ENCODE results near the gene TEF. TPM values are rescaled to one million over a fixed set of nuclear protein-coding genes. Genes with fewer than 3 reads are reported as not detected.
"Not testable (repeated sequence)": the region's sequence is repeated elsewhere in the genome, so short reads cannot be mapped to it uniquely, and the experiment has no call there.

Gene TEF
- total and polyA plus RNA-seq, 7 donors = 12.6 to 30.3 (median 21.3) TPM

DNA sequence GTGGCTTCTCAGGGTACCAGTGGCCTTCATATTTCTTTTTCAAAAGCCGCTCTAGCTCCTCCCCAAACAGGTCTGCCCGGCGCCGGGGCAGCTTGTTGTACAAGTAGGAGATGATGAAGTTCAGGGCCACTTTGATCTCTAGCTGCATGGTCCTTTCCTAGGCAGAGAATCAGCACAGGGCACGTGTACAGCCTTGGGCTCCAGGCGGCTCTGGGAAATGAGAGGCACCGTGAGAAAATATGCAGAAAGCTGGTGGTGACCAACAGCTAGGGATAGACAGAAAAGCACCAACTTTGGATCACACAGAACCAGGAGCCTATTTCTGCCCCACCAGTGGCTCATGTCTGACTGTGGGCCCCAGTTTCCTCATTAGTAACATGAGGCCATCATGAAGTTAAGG is 55.5 kb downstream of the TEF start:
- DNase-seq = no peak
- Histone ChIP-seq H3K27me3 (no peaks in the 10 kb centered on the region), H3K9me3 (no peaks in the 10 kb centered on the region), H3K4me3 (no peak overlapping the region), H3K4me1 (peaks cover 0 to 72% (median 50%) of the 10 kb centered on the region in 4 donors), H3K27ac (peak overlapping the region in 1 of 4 donors; percentile 12), H3K36me3 (peaks cover 24 to 65% (median 30%) of the 10 kb centered on the region in 4 donors)
- intact Hi-C loops (cut with DNase I) = no loop called here
- 93 to 94% methylated on average over 7 of the region's 7 CpGs for WGBS, 2 donors
- TF ChIP-seq POLR2AphosphoS5 (IDR thresholded peaks at IDR 0.05) (no peak), POLR2A (IDR thresholded peaks at IDR 0.05) (no peak), EP300 (IDR thresholded peaks at IDR 0.05) (no peak)

DNA sequence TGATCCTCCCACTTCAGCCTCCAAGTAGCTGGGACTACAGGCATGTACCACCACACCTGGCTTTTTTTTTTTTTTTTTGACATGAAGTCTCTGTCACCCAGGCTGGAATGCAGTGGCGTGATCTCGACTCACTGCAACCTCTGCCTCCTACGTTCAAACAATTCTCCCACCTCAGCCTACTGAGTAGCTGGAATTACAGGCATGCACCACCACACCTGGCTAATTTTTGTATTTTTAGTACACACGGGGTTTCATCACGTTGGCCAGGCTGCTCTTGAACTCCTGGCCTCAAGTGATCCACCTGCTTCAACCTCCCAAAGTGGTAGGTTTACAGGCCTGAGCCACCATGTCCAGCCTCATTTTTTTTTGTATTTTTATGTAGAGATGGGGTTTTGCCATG is 58.8 kb downstream of the TEF start:
- H3K9me3 ChIP-seq; intact Hi-C loops (cut with DNase I); DNase-seq; H3K27me3 ChIP-seq; H3K4me3 ChIP-seq: not testable (repeated sequence)
- WGBS, 2 donors = 85 to 92% methylated on average over 5 of the region's 5 CpGs
- H3K4me1 ChIP-seq = peaks cover 0 to 61% (median 54%) of the 10 kb centered on the region in 4 donors
- H3K27ac ChIP-seq = peak overlapping the region; percentile 13 to 43 (median 22)
- H3K36me3 ChIP-seq = peaks cover 18 to 44% (median 23%) of the 10 kb centered on the region in 4 donors

DNA sequence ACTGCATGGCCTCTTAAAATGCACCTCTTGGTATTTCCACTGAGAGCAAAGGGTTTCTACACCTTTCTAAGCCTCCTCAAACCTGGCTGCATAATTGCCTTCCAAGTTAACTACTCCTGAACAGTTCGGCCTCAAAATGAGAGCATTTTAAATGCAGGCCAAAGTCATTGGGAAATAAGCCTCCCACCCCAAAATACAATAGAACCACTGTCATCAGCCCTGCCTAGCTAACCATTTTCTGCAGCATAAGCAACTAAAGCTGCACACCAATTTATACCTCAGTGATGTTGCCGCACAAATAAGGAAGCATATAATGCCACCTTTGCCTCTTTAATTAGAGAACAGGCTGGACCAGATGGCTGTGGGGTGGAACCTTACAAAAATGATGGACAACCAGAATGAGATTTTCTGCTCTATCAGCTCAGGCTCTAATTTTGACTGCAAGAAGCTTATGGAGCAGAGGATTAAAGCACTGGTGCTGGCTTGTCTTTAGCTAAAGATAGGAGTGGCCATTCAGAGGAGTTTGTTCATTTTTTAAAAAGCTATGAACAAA is 60.6 kb downstream of the TEF start:
- intact Hi-C loops (cut with DNase I) = no loop called here
- 22 to 68% methylated on average over 2 of the region's 2 CpGs for WGBS, 2 donors
- H3K4me3 ChIP-seq = no peak overlapping the region
- peak overlapping the region; percentile 97 to 99 (median 98) for H3K27ac ChIP-seq
- no peaks in the 10 kb centered on the region for H3K27me3 ChIP-seq
- DNase-seq = no peak
- H3K9me3 ChIP-seq = no peaks in the 10 kb centered on the region
- H3K4me1 ChIP-seq = peaks cover 0 to 49% (median 45%) of the 10 kb centered on the region in 4 donors
- TF ChIP-seq, protein P1, sequence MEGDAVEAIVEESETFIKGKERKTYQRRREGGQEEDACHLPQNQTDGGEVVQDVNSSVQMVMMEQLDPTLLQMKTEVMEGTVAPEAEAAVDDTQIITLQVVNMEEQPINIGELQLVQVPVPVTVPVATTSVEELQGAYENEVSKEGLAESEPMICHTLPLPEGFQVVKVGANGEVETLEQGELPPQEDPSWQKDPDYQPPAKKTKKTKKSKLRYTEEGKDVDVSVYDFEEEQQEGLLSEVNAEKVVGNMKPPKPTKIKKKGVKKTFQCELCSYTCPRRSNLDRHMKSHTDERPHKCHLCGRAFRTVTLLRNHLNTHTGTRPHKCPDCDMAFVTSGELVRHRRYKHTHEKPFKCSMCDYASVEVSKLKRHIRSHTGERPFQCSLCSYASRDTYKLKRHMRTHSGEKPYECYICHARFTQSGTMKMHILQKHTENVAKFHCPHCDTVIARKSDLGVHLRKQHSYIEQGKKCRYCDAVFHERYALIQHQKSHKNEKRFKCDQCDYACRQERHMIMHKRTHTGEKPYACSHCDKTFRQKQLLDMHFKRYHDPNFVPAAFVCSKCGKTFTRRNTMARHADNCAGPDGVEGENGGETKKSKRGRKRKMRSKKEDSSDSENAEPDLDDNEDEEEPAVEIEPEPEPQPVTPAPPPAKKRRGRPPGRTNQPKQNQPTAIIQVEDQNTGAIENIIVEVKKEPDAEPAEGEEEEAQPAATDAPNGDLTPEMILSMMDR (IDR thresholded peaks at IDR 0.05) = no peak
- TF ChIP-seq POLR2A (IDR thresholded peaks at IDR 0.05) = no peak
- no peak for TF ChIP-seq EP300 (IDR thresholded peaks at IDR 0.05)
- TF ChIP-seq POLR2AphosphoS5 (IDR thresholded peaks at IDR 0.05) = no peak
- peaks cover 0 to 26% (median 5%) of the 10 kb centered on the region in 4 donors for H3K36me3 ChIP-seq

DNA sequence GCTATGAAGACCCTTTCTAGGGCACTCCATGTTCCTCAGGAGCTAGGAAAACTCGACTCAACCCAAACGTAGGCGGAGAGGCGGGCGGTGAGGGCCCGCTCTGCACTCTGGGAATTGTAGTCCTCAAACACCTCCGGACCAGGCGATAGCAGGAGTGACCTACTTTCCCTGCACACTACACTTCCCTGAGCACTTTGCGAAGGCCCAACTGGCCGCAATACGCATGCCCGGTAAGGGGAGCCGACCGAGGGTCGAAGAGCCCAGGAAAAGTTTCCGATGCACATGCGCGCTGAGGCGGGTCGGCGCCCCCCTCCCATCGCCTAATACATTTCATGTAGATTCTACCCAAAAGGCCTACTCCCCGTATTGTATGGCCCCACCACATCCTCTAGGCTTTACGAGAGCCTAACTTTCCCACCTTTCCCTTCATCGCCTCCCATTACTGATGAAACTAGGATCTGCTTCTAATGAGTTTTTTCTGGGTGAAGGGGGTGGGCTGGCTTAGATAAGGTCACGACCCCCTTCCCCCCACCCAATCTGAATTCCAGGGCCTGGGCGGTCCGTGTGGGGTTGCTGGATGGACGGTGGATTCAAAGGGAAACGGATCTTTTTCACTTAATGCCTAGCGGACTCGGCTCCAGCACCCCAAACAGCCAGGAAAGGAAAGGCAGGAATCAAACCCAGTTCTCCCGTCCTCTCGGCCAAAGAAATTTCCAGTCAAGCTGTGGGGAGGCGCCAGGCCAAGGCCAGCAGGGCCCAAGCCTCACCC is 62.8 kb downstream of the TEF start:
- DNase-seq = peak; percentile 97
- H3K4me3 ChIP-seq = peak overlapping the region; percentile 89 to 99 (median 98)
- intact Hi-C loops (cut with DNase I) = no loop called here
- peak overlapping the region; percentile 97 to 99 (median 98) for H3K27ac ChIP-seq
- H3K36me3 ChIP-seq = peaks cover 0 to 23% (median 3%) of the 10 kb centered on the region in 4 donors
- no peaks in the 10 kb centered on the region for H3K9me3 ChIP-seq
- H3K27me3 ChIP-seq = no peaks in the 10 kb centered on the region
- H3K4me1 ChIP-seq = peaks cover 0 to 47% (median 39%) of the 10 kb centered on the region in 4 donors
- 0 to 1% methylated on average over 35 of the region's 35 CpGs for WGBS, 2 donors
- TF ChIP-seq EP300 (IDR thresholded peaks at IDR 0.05) (peak in 1 of 4 donors; percentile 35), POLR2A (IDR thresholded peaks at IDR 0.05) (peak; percentile 47 to 48), POLR2AphosphoS5 (IDR thresholded peaks at IDR 0.05) (peak; percentile 79 to 94 (median 86))
- TF ChIP-seq, protein P1 (IDR thresholded peaks at IDR 0.05) = no peak

DNA sequence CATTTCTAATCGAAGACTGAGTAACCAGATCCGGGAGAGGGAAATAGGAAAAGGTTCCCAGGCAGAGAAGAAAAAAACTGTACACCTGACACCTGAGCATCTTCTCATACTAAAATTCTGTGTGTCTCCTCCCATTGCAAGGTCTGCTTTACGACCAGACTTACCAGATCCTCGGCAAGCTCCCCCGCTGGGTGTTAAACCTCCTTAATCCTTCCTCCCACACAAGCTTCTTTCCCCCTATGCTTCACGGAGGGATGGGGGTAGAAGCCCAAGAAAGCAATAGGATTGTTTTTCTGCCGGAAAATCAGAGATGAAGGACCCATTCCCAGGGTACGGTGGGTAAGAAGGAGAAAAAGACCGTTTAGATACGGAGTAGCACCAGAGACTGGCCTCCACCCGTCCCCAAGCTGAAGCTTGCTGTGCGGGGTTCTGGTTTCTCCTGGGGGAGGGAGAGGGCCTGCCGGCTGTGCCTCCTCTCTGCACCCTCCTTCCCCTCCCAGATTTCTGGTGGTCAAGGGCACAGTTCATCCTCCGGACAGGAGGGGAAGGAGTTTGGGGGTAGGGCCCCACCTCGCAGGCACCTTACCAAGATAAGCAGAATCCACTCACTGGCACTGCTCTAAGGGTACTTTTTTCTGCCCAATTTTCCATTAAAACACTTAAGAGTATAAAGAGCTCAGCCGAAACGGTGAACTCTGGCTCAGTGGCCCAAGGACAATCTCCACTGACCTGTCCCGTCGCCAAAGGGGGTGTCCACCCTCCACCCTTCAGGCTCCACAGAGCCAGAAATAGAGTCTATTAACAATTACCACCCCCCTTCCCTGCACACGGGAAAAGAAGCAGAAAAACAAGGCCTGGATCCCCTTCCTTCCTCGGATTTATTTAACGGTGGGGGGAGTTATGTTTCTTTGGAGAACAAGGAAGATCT is 63.7 kb downstream of the TEF start:
- intact Hi-C loops (cut with DNase I) = loop anchor here (1.0 to 2.0 kb wide), 2 partner anchors 24 to 43 kb away; partner anchors contain the start of gene ACO2
- peaks cover 0 to 40% (median 34%) of the 10 kb centered on the region in 4 donors for H3K4me1 ChIP-seq
- peaks cover 0 to 23% (median 3%) of the 10 kb centered on the region in 4 donors for H3K36me3 ChIP-seq
- H3K4me3 ChIP-seq = peak overlapping the region; percentile 89 to 99 (median 98)
- H3K9me3 ChIP-seq = no peaks in the 10 kb centered on the region
- TF ChIP-seq EP300 (IDR thresholded peaks at IDR 0.05) (no peak), POLR2A (IDR thresholded peaks at IDR 0.05) (no peak), POLR2AphosphoS5 (IDR thresholded peaks at IDR 0.05) (peak in 2 of 4 donors; percentile 12 to 41)
- TF ChIP-seq, protein P1 (IDR thresholded peaks at IDR 0.05) = no peak
- 0% methylated on average over 22 of the region's 22 CpGs for WGBS, 2 donors
- DNase-seq = peak; percentile 76
- no peaks in the 10 kb centered on the region for H3K27me3 ChIP-seq
- H3K27ac ChIP-seq = peak overlapping the region; percentile 97 to 99 (median 98)

All from sigmoid colon (tissue), 7 donors.